IPS-20b (cell line): ENCODE data around the gene CAGE1.

ENCODE experiments used
- H3K27ac ChIP-seq: one replicate; pipeline ENCODE4 v1.5.1; 2013; ENCODE audit warnings: low read length
- H3K27me3 ChIP-seq: 2 replicates; pipeline ENCODE4 v1.6.1; 2013; ENCODE audit warnings: mild to moderate bottlenecking, low read length, inconsistent platforms; ENCODE audit not compliant: insufficient read depth
- H3K36me3 ChIP-seq: 2 replicates; pipeline ENCODE4 v1.6.1; 2013; ENCODE audit warnings: low read depth, mild to moderate bottlenecking, inconsistent platforms, low read length, moderate library complexity; ENCODE audit not compliant: insufficient read depth
- H3K4me1 ChIP-seq: 2 replicates; pipeline ENCODE4 v1.6.1; 2013; ENCODE audit warnings: mild to moderate bottlenecking, control low read depth, inconsistent platforms, low read length, moderate library complexity; ENCODE audit not compliant: insufficient read depth
- H3K4me3 ChIP-seq: 2 replicates; pipeline ENCODE4 v1.5.1; 2013; ENCODE audit warnings: mild to moderate bottlenecking, low read length, inconsistent platforms
- H3K9ac ChIP-seq: 2 replicates; pipeline ENCODE4 v1.6.1; 2013; ENCODE audit warnings: low read depth, mild to moderate bottlenecking, inconsistent platforms, low read length, moderate library complexity
- H3K9me3 ChIP-seq: 2 replicates; pipeline ENCODE4 v1.6.1; 2013; ENCODE audit warnings: mild to moderate bottlenecking, low read depth, low read length, inconsistent platforms; ENCODE audit not compliant: insufficient read depth

The CAGE1 gene

GRCh38 chr6:7389451-7390225 lies at the start of gene CAGE1, which contains the start of gene RIOK1:
TSS of gene CAGE1 (minus strand) at chr6:7389742. CDS start at chr6:7387173, 2,569 bp downstream.
TSS of gene RIOK1 (plus strand) at chr6:7389808. CDS start at chr6:7390003, 195 bp downstream.
- Histone ChIP-seq H3K27me3 (no peaks in the 10 kb centered on the region), H3K4me1 (peaks cover 14% of the 10 kb centered on the region; the same call in 1 of the 2 replicates), H3K9ac (peak within 1 kb of the TSS; percentile 95), H3K36me3 (peaks cover 17% of the 10 kb centered on the region), H3K4me3 (peak within 1 kb of the TSS; percentile 82), H3K9me3 (no peaks in the 10 kb centered on the region), H3K27ac (peak within 1 kb of the TSS; percentile 87)

DNA sequence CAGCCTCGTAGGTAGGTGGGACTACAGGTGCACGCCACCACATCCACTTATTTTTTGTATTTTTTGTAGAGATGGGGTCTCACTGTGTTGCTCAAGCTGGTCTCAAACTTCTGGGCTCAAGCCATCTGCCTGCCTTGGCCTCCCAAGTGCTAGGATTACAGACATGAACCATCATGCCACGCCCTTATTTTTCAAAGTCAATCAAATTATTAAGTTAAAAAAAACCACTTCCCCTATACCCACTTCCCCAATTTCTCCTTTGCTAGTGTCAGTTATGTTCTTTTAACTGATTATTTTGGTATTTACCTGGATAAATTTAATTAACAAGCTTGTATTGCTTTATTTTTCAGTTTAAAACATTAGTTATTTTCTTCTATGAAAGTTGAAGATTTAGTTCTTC lies 49.7 kb upstream of the CAGE1 start:
- Histone ChIP-seq H3K9ac (no peak overlapping the region), H3K27ac (no peak overlapping the region), H3K4me1 (no peaks in the 10 kb centered on the region), H3K9me3 (no peaks in the 10 kb centered on the region), H3K27me3 (no peaks in the 10 kb centered on the region), H3K4me3 (no peak overlapping the region), H3K36me3 (no peaks in the 10 kb centered on the region)

DNA sequence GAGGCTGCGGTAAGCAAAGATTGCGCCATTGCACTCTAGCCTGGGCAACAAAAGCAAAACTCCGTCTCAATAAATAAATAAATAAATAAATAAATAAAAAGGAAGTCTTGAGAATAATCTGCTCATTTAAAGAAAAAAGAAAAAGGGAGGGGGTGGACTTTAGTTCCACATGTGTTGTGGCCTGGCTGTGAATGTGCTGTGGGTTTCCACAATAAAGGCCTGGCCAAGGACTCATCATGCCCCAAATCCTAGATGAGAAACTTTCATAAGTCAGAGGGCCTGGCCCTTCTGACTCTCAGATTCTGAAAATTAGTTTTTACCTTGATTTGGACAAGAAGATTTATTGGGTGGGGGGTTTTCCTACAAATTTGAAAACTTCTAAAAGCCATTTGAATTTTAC lies 48.5 kb upstream of the CAGE1 start:
- Histone ChIP-seq H3K4me1 (no peaks in the 10 kb centered on the region), H3K4me3 (no peak overlapping the region), H3K36me3 (no peaks in the 10 kb centered on the region), H3K9me3 (no peaks in the 10 kb centered on the region), H3K27me3 (no peaks in the 10 kb centered on the region), H3K9ac (no peak overlapping the region), H3K27ac (no peak overlapping the region)

GRCh38 chr6:7434672-7435071 lies 45.1 kb upstream of the CAGE1 start:
- no peaks in the 10 kb centered on the region for H3K9me3 ChIP-seq
- no peaks in the 10 kb centered on the region for H3K36me3 ChIP-seq
- no peaks in the 10 kb centered on the region for H3K27me3 ChIP-seq
- no peak overlapping the region for H3K4me3 ChIP-seq
- no peak overlapping the region for H3K27ac ChIP-seq
- no peaks in the 10 kb centered on the region; the same call in 1 of the 2 replicates for H3K4me1 ChIP-seq
- H3K9ac ChIP-seq = no peak overlapping the region

DNA sequence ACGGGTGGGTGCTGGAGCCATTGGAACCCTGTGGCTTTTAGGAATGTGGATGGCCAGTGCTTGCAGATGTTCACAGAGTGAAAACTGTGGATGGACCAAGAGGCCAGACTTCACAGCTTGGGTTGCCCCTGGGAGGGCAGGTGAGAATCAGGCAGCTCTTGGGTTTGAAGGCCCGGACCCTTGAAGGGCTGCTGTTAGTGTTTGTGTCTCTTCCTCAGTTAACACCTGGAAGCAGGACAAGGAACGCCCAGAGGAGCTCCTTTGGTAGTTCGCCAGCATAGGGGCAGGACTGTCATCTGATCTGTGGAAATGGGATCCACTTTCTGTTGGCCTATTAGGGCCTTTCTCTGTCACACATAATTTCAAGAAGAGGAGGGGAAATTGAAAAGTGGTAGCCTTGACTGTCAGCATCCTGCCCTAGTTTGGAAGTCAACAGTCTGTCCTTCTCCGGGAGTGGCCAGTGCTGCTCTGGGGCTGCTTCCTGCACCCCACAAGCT lies 43.6 kb upstream of the CAGE1 start:
- Histone ChIP-seq H3K9me3 (no peaks in the 10 kb centered on the region), H3K4me1 (no peaks in the 10 kb centered on the region; the same call in 1 of the 2 replicates), H3K36me3 (no peaks in the 10 kb centered on the region), H3K27ac (no peak overlapping the region), H3K4me3 (no peak overlapping the region), H3K9ac (no peak overlapping the region), H3K27me3 (no peaks in the 10 kb centered on the region)

- H3K4me1 ChIP-seq = no peaks in the 10 kb centered on the region; the same call in 1 of the 2 replicates
- no peak overlapping the region for H3K9ac ChIP-seq
- no peaks in the 10 kb centered on the region for H3K36me3 ChIP-seq
- no peaks in the 10 kb centered on the region for H3K27me3 ChIP-seq
- no peaks in the 10 kb centered on the region for H3K9me3 ChIP-seq
- no peak overlapping the region for H3K4me3 ChIP-seq
- H3K27ac ChIP-seq = no peak overlapping the region
Observed at GRCh38 chr6:7432391-7433120, 43.0 kb upstream of the CAGE1 start.

DNA sequence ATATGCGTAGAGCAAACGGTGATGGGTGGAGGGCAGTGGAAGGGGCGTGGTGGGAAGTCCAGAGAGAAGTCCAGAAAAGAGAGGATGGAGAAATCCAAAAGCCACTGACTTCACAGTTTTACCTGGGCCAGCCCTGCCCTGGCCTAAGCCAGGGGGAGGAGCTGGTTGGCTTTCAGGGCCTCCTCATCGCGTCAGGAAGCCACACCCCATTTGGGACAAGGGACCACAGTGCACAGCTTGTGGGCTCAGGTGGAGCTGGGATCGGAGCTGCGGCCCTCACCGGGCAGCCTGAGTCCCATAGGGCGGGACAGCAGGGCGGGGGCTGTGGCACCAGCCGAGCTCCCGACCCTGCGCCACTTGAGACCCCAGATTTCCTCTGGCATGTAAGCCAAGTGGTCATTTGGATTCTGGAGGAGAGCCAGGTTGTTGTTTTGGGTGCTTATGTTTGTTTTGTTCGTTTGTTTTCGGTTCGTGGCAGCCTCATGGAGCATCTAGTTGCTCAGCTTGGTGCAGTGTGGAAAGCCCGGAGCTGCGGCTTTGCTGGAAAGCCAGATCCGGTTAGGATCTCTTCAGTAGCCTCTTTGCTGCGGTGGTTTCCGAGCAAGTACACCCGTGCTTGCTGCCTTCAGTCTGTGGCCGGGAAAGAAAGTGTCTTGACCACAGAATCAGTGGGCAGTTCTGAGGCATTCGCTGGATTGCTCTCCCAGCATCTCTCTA lies 42.3 kb upstream of the CAGE1 start:
- no peak overlapping the region for H3K27ac ChIP-seq
- no peaks in the 10 kb centered on the region for H3K27me3 ChIP-seq
- no peak overlapping the region for H3K9ac ChIP-seq
- H3K36me3 ChIP-seq = no peaks in the 10 kb centered on the region
- H3K9me3 ChIP-seq = no peaks in the 10 kb centered on the region
- H3K4me3 ChIP-seq = no peak overlapping the region
- H3K4me1 ChIP-seq = no peaks in the 10 kb centered on the region; the same call in 1 of the 2 replicates

DNA sequence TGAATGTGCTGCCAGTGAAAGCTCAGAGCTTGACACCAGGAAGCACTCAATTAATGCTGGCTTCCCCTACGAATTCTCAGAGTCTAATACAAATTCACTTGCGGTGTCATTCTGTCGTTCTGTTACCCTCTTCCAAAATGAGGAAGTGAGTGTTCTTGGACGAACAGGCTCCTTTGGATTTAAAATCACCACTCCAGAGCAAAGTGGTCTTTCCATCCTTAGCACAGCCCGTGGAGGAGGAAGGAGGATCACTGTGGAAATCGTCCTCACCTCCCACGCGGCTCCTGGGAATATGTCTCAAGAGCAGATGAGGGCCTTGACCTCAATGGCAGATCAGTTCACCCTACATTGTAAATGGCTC lies 41.8 kb upstream of the CAGE1 start:
- no peaks in the 10 kb centered on the region for H3K36me3 ChIP-seq
- H3K9me3 ChIP-seq = no peaks in the 10 kb centered on the region
- H3K27ac ChIP-seq = no peak overlapping the region
- H3K9ac ChIP-seq = no peak overlapping the region
- H3K4me1 ChIP-seq = no peaks in the 10 kb centered on the region; the same call in 1 of the 2 replicates
- no peaks in the 10 kb centered on the region for H3K27me3 ChIP-seq
- H3K4me3 ChIP-seq = no peak overlapping the region

DNA sequence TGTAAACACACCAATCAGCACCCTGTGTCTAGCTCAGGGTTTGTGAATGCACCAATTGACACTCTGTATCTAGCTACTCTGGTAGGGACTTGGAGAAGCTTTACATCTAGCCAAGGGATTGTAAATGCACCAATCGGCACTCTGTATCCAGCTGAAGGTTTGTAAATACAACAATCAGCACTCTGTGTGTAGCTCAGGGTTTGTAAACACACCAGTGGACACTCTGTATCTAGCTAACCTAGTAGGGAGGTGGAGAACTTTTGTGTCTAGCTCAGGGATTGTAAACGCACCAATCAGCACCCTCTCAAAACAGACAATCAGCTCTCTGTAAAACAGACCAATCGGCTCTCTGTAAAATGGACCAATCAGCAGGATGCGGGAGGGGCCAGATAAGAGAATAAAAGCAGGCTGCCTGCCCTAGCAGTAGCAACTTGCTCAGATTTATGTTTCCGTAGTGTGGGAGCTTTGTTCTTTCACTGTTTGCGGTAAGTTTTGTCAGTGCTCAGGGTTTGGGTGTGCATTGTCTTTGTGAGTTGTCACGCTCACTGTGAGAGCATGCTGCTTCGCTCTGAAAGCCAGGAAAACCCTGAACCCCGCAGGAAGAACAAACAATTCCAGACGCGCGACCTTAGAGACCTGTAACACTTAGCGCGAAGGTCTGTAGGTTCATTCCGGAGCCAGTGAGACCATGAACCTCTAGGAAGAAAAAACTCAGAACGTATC lies 37.1 kb upstream of the CAGE1 start:
- H3K4me3 ChIP-seq = no peak overlapping the region
- no peak overlapping the region for H3K9ac ChIP-seq
- H3K27ac ChIP-seq = no peak overlapping the region
- H3K9me3 ChIP-seq = no peaks in the 10 kb centered on the region
- H3K27me3 ChIP-seq = no peaks in the 10 kb centered on the region
- no peaks in the 10 kb centered on the region; the same call in 1 of the 2 replicates for H3K4me1 ChIP-seq
- no peaks in the 10 kb centered on the region for H3K36me3 ChIP-seq

- Histone ChIP-seq H3K9me3 (no peaks in the 10 kb centered on the region), H3K36me3 (no peaks in the 10 kb centered on the region), H3K27ac (no peak overlapping the region), H3K4me1 (peaks cover 5% of the 10 kb centered on the region; the same call in 1 of the 2 replicates), H3K27me3 (no peaks in the 10 kb centered on the region), H3K4me3 (no peak overlapping the region), H3K9ac (no peak overlapping the region)
Observed at GRCh38 chr6:7425808-7426190, 36.3 kb upstream of the CAGE1 start.
